Fibroblast of lung (primary cell): ENCODE results near the gene ZNF618.

ENCODE experiments used
- CTCF ChIP-seq, 2 donors: IDR thresholded peaks in 1 of 2; conservative IDR thresholded peaks in 1 of 2; 1 replicate in 1 of 2; 2 replicates in 1 of 2; pipeline ENCODE4 v1.5.1; 2011 to 2012; ENCODE audit warnings: low read length in 2 of 2, control low read depth in 1 of 2, inconsistent platforms in 1 of 2, low read depth in 1 of 2, mild to moderate bottlenecking in 1 of 2
- EZH2 ChIP-seq: IDR thresholded peaks from 2 replicates; pipeline ENCODE4 v1.5.1; 2012; ENCODE audit warnings: low read length, control low read depth, mild to moderate bottlenecking; ENCODE audit errors: missing control alignments

GRCh38 chr9:113910036-113910639 is 34.0 kb downstream of the ZNF618 start:
- TF ChIP-seq CTCF (conservative IDR thresholded peaks at IDR 0.05 in 1 of 2, IDR thresholded peaks at IDR 0.05 in 1 of 2; ENCODE audit: low read depth in 1 of 2, low read length in 2 of 2) (no peak), EZH2 (no peak)
